Ovary (tissue), 9 donors: Measurements from ENCODE around the gene LEMD1. TPM values are rescaled to one million over a fixed set of nuclear protein-coding genes. Genes with fewer than 3 reads are reported as not detected.

Source experiments
- DNase-seq, 5 donors: peaks; one replicate each; pipeline ENCODE4 v3.0.0-alpha.2; 2019 to 2020
- H3K27ac ChIP-seq, 2 donors: fragments of 200-600 bp; one replicate each; pipeline versions ENCODE4 v1.5.1 to v1.8.0; 2019 to 2022
- H3K27me3 ChIP-seq: fragments of 200-600 bp; one replicate; pipeline ENCODE4 v1.8.0; 2022
- H3K36me3 ChIP-seq: fragments of 200-600 bp; sonication (generic); one replicate; pipeline ENCODE4 v1.5.1; 2019
- H3K4me1 ChIP-seq: one replicate; pipeline ENCODE4 v1.8.1; 2013; ENCODE audit warnings: mild to moderate bottlenecking, moderate library complexity; ENCODE audit not compliant: insufficient read depth
- H3K4me3 ChIP-seq: fragments of 200-600 bp; sonication (generic); one replicate; pipeline ENCODE4 v1.5.1; 2017
- H3K9me3 ChIP-seq, 2 donors: fragments of 200-600 bp in 1 of 2; sonication (generic) in 1 of 2; one replicate each; pipeline versions ENCODE4 v1.5.1 to v1.8.1; 2013 to 2019; ENCODE audit warnings: mild to moderate bottlenecking in 1 of 2, moderate library complexity in 1 of 2
- EP300 ChIP-seq: sonication (generic); formaldehyde crosslinking; IDR thresholded peaks from one replicate; pipeline ENCODE4 v1.6.1; 2017; ENCODE audit warnings: antibody characterized with exemption
- POLR2A ChIP-seq: fragments of 450-650 bp; IDR thresholded peaks from one replicate; pipeline ENCODE4 v1.6.1; 2017; ENCODE audit warnings: antibody characterized with exemption, mild to moderate bottlenecking, moderate library complexity
- WGBS, 3 donors: extraction: QIAGEN DNeasy Blood & Tissue Kit in 1 of 3; methylation state at CpG; one replicate each; pipeline versions ENCODE4 v1.1.5 to v1.1.7; 2013 to 2017; 5-methylcytosine and 5-hydroxymethylcytosine counted together
- intact Hi-C, 4 donors: fragments of 100-400 bp; cut with DNase I; formaldehyde crosslinking; loops; one replicate each; pipeline versions ENCODE4 v1.11.0 to v1.15.1; 2022 to 2023
- polyA plus RNA-seq, 2 donors: library from polyadenylated mRNA; stranded (reverse); fragments of 200-250 nt in 1 of 2; fragments of 350-450 nt in 1 of 2; fragmentation: Illumina TruSeq in 1 of 2; extraction: RNeasy Lipid Tissue Mini Kit (QIAGEN cat#74804) in 1 of 2; gene quantifications; one replicate each; pipeline ENCODE4 v1.2.3, GENCODE V29; 2013 to 2014
- total RNA-seq, 7 donors: library from RNA; depleted of rRNA in 2 of 7; stranded (reverse); fragments of >200 nt in 2 of 7; fragmentation: NEBNext Ultra II Directional in 3 of 7; extraction: Animal tissue kit (Norgen Biotek cat#: 25700) in 3 of 7; gene quantifications; one replicate each; pipeline versions ENCODE4 v1.1.0 to v1.2.4, GENCODE V29; 2016 to 2023
- TF ChIP-seq, protein P1 (sequence below), 3 donors: fragments of 450-650 bp in 2 of 3; fragments of 200-600 bp in 1 of 3; IDR thresholded peaks; one replicate each; pipeline versions ENCODE4 v1.5.1 to v1.8.0; 2016 to 2022; ENCODE audit warnings: antibody characterized with exemption in 3 of 3, mild to moderate bottlenecking in 1 of 3
- donor health status: DM: no; HTN: no; CAD: no; lungs with moderate emphysema.
- donor health status: DM: no; HTN: no; CAD: no.
- donor health status: Bipolar disorder and iron deficiency.
- donor health status: DM: yes; HTN: yes; CAD: no.
- donor health status: DM: no; HTN: no; CAD: no.
- donor health status: DM: yes; HTN: yes; CAD: no.

LEMD1 gene
- total and polyA plus RNA-seq, 9 donors: 0.43 to 7.0 (median 0.97) TPM; not detected in 1

DNA sequence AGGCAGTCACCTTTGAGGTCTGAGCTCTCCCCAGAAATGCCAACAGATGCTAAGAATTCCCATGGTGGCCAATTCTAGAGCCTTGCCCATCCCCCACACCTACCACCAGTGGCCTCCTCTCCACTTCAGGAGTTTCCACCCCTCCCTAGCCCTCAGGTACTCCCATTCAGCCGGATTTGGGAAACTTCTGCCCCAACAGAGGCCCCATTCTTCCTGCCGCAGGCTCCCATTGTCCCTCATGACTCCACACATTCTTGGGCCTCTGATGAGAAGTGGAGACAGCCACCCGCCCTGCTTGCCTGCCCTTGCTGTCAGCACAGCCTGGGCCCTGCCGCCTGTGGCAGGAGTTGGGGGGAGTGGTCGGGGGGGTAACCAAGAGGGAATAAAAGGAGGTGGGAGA, 29.3 kb upstream of the LEMD1 start:
- Histone ChIP-seq H3K4me1 (peaks cover under 1% of the 10 kb centered on the region), H3K27ac (no peak overlapping the region), H3K27me3 (peaks cover 5% of the 10 kb centered on the region), H3K9me3 (no peaks in the 10 kb centered on the region), H3K4me3 (no peak overlapping the region), H3K36me3 (no peaks in the 10 kb centered on the region)
- DNase-seq: no peak
- 70 to 75% (median 74%) methylated on average over 5 of the region's 5 CpGs for WGBS, 3 donors
- intact Hi-C loops: no loop called here
- TF ChIP-seq POLR2A: no peak
- no peak for TF ChIP-seq EP300
- TF ChIP-seq, protein P1, sequence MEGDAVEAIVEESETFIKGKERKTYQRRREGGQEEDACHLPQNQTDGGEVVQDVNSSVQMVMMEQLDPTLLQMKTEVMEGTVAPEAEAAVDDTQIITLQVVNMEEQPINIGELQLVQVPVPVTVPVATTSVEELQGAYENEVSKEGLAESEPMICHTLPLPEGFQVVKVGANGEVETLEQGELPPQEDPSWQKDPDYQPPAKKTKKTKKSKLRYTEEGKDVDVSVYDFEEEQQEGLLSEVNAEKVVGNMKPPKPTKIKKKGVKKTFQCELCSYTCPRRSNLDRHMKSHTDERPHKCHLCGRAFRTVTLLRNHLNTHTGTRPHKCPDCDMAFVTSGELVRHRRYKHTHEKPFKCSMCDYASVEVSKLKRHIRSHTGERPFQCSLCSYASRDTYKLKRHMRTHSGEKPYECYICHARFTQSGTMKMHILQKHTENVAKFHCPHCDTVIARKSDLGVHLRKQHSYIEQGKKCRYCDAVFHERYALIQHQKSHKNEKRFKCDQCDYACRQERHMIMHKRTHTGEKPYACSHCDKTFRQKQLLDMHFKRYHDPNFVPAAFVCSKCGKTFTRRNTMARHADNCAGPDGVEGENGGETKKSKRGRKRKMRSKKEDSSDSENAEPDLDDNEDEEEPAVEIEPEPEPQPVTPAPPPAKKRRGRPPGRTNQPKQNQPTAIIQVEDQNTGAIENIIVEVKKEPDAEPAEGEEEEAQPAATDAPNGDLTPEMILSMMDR (IDR thresholded peaks at IDR 0.05): no peak

DNA sequence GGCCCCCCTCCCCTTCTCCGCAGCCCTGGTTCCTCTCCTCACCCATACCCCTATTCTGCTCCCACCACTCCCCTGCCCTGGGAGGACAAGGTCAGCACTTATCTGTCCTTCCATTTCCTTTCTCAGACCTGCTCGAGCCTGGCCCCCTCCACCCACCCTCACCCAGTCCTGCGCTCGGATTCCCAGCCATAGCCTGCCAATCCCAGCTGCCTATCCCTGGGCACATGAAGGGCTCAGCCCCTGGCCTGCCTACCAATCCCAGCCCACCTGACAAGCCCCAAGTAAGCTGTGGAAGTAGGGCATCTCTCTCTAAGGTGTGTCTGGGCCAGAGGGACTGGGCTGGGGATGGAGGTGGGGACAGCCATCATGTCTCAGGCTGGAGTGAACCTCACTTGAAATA, 28.6 kb upstream of the LEMD1 start:
- no peak overlapping the region for H3K27ac ChIP-seq
- peaks cover 2% of the 10 kb centered on the region for H3K27me3 ChIP-seq
- no peak overlapping the region for H3K4me3 ChIP-seq
- 38 to 53% (median 46%) methylated on average over 4 of the region's 4 CpGs for WGBS, 3 donors
- no peak for DNase-seq
- intact Hi-C loops: no loop called here
- peaks cover 2% of the 10 kb centered on the region for H3K4me1 ChIP-seq
- no peaks in the 10 kb centered on the region for H3K9me3 ChIP-seq
- H3K36me3 ChIP-seq: no peaks in the 10 kb centered on the region
- TF ChIP-seq POLR2A: no peak
- no peak for TF ChIP-seq EP300
- TF ChIP-seq, protein P1 (IDR thresholded peaks at IDR 0.05): no peak

DNA sequence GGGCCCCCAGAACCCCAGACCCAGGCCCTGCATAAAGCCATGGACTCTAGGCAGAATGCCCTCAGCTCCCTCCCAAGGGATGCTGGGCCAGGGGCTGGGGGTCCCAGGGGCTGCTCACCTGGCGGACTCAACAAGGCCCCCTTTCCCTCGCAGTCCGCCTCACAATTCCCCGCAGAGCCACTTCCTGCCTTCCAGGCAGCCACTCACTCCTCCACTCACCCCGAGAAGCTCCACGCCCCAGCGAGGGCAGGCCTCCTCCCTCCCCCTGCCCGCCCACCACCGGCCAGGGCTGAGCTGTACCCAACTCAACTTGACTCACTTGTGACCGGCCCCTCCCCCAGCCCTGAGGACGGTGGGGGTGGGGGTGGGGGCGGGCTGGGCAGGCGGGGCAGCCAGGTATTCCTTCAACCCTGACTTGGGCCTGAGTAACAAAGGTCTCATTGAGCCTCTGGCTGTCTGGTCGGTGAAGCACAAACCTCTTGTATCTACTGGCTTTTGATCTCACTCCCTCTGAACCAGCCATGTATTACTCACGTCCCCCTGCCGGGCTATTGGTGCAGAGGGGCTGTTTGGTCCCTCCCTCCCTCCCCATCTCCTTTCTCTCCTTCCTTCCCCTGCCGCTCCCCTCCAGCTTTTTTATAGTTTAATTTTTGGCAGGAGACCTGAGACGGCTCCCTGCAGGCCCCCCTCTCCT, 28.0 kb upstream of the LEMD1 start:
- no peaks in the 10 kb centered on the region for H3K36me3 ChIP-seq
- WGBS, 3 donors: 18 to 19% (median 19%) methylated on average over 18 of the region's 18 CpGs
- H3K9me3 ChIP-seq: no peaks in the 10 kb centered on the region
- H3K27ac ChIP-seq: no peak overlapping the region
- H3K4me3 ChIP-seq: no peak overlapping the region
- DNase-seq: peak in 2 of 5 donors; percentile 36 to 55
- peaks cover 2% of the 10 kb centered on the region for H3K4me1 ChIP-seq
- intact Hi-C loops: no loop called here
- no peaks in the 10 kb centered on the region for H3K27me3 ChIP-seq
- no peak for TF ChIP-seq EP300
- TF ChIP-seq, protein P1 (IDR thresholded peaks at IDR 0.05): no peak
- TF ChIP-seq POLR2A: no peak

DNA sequence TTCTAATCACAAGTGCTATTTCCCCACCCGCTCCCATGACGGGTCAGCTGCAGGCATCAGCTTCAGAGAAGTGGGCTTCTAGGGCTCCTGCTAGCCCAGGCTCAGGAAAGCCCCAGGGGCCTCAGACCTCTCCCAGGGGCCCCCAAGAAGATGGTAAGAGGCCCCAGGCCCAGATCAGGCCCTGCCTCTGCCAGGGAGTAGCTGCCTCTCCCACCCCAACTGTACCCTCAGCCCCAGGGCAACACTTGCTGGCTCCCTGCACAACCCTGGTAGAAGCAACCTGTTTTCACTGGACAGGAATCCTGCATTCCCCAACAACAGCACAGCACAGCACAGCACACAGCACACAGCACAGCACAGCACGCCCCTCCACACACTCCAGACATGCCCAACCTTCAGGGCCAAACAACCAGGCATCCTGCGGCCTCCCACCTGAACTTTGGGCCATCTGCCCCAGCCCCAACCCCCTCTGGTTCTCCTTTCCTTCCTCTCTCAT, 27.4 kb upstream of the LEMD1 start:
- intact Hi-C loops: no loop called here
- H3K9me3 ChIP-seq: no peaks in the 10 kb centered on the region
- no peak overlapping the region for H3K4me3 ChIP-seq
- H3K36me3 ChIP-seq: no peaks in the 10 kb centered on the region
- WGBS, 3 donors: 85 to 88% (median 87%) methylated on average over 4 of the region's 4 CpGs
- H3K4me1 ChIP-seq: peaks cover 4% of the 10 kb centered on the region
- no peak for TF ChIP-seq POLR2A
- no peak for DNase-seq
- no peak overlapping the region for H3K27ac ChIP-seq
- no peaks in the 10 kb centered on the region for H3K27me3 ChIP-seq

DNA sequence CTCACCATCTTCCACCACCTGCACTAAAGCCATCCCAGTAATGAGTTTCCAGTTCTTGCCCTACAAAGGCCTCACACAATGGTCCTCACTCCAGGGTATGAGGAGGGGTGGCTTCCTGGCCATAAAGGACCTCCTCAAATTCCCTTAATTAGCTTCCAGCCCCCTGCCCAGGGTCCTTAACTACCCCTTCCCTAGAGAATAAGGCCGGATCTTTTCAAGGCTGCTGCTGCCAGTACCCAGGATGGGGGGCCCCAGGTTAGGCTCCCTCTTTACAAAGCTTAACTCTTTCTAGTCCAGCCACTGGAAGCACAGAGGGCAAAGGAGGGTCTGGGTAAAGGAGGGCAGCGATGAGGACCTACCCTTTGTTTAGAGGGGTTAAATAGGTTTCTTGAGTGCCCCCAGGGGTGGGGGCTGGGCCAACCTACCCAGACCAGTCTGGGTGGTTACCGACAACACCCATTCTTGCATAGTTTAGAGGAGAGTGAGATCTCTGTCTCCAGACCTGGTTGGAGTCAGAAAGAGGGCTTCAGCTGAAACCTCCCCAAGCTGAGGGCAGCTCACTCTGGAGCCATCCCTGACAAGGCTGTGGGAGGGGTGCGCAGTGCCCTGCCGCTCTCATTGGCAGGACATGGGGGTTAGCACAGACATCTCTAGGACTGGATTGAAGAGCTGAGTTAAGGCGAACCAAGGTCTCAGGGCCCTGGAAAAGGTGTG, 26.8 kb upstream of the LEMD1 start:
- H3K36me3 ChIP-seq: no peaks in the 10 kb centered on the region
- intact Hi-C loops: no loop called here
- no peaks in the 10 kb centered on the region for H3K27me3 ChIP-seq
- no peaks in the 10 kb centered on the region for H3K9me3 ChIP-seq
- DNase-seq: no peak
- no peak overlapping the region for H3K27ac ChIP-seq
- H3K4me3 ChIP-seq: no peak overlapping the region
- TF ChIP-seq POLR2A (no peak), EP300 (no peak)
- TF ChIP-seq, protein P1 (IDR thresholded peaks at IDR 0.05): no peak
- peaks cover 10% of the 10 kb centered on the region for H3K4me1 ChIP-seq
- WGBS, 3 donors: 81 to 88% (median 81%) methylated on average over 6 of the region's 6 CpGs
